8988T (cell line): ENCODE data around the gene ZSCAN22.
"Not testable (repeated sequence)": the region's sequence is repeated elsewhere in the genome, so short reads cannot be mapped to it uniquely, and the experiment has no call there.

ENCODE experiments used
- DNase-seq: peaks from one replicate; pipeline ENCODE4 v3.0.0; 2011

ZSCAN22 gene

DNA sequence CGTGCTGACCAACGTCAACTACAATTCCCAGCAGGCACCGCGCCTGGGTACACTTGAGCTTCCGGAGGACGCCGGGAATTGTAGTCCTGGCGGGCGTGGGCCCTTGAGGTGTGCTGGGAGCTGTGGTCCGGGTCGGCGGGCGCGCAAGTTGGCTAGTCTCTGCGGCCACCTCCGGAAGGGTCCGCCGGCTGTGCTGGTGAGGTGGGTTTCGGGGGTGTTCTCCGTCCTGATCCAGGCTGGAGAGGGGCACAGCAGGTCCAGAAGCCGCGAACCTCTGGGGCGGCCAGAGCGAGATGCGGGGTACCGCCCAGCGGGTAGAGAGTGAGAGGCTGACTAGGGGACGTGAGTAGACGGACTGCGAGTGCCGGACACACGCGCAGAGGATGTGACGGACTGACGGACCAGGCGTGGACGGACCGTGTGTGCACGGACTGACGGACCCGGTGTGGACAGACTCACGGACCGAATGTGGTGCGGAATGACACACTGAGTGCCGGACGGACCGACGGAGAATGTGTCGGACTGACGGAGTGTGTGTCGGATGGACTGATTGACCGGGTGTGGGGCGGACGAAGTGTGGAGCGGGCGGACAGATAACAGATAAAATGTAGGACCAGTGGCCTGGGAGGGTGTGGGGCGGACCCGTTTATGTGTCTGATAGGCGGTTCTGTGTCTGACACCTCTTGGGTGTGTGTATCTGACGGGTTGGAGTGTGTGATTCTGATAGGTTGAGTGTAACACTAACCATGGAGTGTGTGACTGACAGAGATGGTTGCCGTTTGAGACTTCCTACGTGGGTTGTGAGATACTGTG is at the start of gene ZSCAN22:
ZSCAN22 (plus strand) TSS at position 81 of the 813 bp plus-strand sequence. CDS start 7,809 bp downstream, outside the sequence.
- peak; percentile 81 for DNase-seq

GRCh38 chr19:58277197-58277596 is 49.6 kb upstream of the ZSCAN22 start:
- no peak for DNase-seq

DNA sequence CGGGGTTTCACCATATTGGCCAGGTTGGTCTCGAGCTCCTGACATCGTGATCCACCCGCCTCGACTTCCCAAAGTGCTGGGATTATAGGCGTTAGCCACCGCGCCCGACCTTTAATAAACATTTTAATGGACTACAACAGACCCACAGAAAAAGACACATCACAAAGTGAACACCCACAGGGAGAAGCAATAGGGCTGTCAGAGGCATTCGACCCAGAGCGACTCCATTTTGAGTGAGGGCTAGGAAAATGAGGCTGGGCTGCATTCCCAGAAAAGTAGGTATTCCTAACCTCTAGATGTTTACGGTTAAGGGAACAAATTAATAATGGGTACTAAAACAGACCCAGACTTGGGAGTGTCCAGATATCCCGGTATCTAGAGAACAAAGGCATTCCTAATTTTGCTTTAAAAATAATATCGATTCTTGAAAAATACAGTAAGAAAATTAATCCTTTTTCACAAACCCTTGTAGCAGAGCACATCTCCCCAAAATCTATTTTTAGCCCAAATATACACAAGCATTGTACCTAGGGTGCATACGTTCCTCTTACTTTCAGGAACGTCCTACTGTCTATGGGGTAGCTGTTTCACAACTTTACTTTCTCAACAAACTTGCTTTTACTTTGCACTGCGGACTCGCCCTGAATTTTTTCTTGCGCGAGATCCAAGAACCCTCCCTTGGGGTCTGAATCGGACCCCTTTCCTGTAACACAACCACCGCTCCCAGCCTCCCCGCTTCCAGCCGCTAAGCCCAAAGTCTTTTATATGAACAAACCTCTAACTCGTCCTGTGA is 48.9 kb upstream of the ZSCAN22 start:
- no peak for DNase-seq

DNA sequence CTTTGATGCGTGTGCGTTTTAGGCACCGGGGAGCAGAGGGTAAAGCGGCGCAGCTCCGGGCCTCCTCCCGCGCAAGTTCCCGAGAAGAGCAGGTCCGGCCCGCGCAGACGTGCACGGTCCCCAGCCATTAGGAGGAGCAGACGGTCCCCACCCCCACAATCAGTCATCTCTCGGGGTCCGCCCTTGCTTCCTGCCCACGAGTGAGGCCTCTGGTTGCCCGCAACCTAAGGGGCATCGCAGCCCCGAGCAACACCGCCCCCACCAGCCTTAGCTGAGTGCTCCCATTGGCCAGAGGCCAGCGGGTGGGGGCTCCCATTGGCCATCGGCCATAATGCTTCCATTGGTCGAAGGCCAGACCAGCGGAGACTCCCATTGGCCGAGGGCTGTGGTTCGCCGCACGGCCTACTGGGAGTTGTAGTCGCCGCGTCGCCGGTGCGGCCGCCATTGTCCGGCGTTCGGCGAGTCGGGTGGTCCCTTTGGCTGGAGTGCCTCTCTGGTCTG is 48.2 kb upstream of the ZSCAN22 start, which contains the start of gene ZNF8:
ZNF8 (plus strand) TSS at position 415 of the 501 bp plus-strand sequence. CDS start 127 bp downstream, outside the sequence.
- peak; percentile 83 for DNase-seq

- DNase-seq, result peak; percentile 22
These were observed 47.5 kb upstream of the ZSCAN22 start for GRCh38 chr19:58279042-58279924.

- DNase-seq, result no peak
These were observed 46.9 kb upstream of the ZSCAN22 start for GRCh38 chr19:58279925-58280316.

GRCh38 chr19:58284199-58284598 is 42.6 kb upstream of the ZSCAN22 start:
- DNase-seq, result no peak

- no peak for DNase-seq
These were observed 34.9 kb upstream of the ZSCAN22 start for GRCh38 chr19:58291943-58292342.

GRCh38 chr19:58294743-58295374 is 31.9 kb upstream of the ZSCAN22 start:
- no peak for DNase-seq

- no peak for DNase-seq
These were observed 30.7 kb upstream of the ZSCAN22 start for GRCh38 chr19:58296104-58296503.

DNA sequence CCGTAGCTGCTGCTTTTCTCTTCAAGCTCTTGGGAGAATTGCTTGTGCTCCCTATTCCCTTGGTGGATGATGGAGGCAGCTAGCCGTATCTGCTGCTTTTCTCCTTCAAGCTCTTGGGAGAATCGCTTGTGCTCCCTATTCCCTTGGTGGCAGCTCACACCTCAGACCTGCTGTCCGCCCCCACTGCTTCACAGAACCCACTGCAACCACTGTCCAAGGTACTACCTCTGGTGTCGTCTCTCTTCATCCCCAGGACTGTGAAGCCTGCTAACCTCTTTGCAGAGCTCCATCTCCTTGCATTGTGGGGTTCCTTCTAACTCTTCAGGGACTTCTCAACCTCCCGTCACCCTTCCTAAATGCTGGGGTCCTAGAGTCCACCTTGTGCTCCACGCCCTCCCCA is 26.2 kb upstream of the ZSCAN22 start:
- DNase-seq, result no peak

DNA sequence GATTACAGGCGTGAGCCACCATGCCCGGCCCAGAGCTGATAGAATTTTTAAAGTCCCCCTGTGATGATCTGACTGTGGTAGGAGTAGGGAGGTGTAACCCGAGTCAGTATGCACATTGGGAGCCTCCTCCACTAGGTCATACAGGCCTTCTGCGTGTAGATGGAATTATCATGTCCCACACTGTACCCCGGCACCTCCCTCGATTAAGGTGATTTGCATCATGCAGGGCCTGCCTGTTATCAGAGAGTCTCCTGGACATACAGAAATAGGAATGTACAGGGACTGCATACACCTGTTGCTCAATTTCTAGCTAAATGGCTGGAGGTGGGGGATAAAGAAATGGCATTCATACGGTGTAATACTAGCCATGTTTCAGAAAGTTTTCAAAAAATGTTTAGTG is 22.5 kb upstream of the ZSCAN22 start:
- DNase-seq, result no peak

- DNase-seq, result no peak
These were observed 22.1 kb upstream of the ZSCAN22 start for GRCh38 chr19:58304748-58305064.

- peak; percentile 77 for DNase-seq
These were observed 21.5 kb upstream of the ZSCAN22 start, which contains the start of gene ERVK3-1 for GRCh38 chr19:58305065-58305931. Gene ERVK3-1, plus strand, starts transcription at chr19:58305377. Its CDS starts 6,792 bp downstream, at chr19:58312169.

- DNase-seq, result no peak
These were observed 20.9 kb upstream of the ZSCAN22 start for GRCh38 chr19:58305932-58306323.

DNA sequence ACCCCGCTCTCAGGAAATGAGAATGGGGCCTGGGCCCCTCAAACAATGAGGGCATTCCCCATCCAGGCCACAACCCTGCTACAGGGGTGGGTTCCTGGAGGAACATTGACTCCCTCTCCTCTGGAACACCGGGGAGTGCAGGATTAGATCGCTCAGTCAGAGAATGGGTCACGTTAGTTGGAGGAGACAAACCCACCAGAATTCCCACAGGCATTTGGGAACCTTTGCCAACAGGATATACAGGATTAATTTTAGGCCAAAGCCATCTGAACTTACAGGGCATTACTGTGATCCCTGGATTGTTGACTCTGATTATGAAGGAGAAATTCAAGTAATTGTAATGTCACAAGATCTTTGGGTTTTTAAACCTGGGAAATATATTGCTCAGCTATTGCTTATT is 19.1 kb upstream of the ZSCAN22 start:
- no peak for DNase-seq

DNA sequence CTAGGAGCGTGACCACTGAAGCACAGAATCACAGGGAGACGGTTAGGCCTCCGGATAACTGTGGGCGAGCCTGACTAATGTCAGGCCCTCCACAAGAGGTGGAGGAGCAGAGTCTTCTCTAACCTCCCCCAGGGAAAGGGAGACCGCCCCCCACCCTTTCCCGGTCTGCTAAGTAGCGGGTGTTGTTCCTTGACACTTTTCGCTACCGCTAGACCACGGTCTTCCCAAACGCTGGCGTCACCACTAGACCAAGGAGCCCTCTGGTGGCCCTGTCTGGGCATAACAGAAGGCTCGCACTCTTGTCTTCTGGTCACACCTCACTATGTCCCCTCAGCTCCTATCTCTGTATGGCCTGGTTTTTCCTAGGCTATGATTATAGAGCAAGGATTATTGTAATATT is 16.1 kb upstream of the ZSCAN22 start:
- DNase-seq, result not testable (repeated sequence)

- no peak for DNase-seq
These were observed 15.4 kb upstream of the ZSCAN22 start for GRCh38 chr19:58311345-58311865.

GRCh38 chr19:58315580-58315979 is 11.2 kb upstream of the ZSCAN22 start:
- DNase-seq, result no peak

GRCh38 chr19:58317476-58318072 is 9.2 kb upstream of the ZSCAN22 start:
- no peak for DNase-seq

DNA sequence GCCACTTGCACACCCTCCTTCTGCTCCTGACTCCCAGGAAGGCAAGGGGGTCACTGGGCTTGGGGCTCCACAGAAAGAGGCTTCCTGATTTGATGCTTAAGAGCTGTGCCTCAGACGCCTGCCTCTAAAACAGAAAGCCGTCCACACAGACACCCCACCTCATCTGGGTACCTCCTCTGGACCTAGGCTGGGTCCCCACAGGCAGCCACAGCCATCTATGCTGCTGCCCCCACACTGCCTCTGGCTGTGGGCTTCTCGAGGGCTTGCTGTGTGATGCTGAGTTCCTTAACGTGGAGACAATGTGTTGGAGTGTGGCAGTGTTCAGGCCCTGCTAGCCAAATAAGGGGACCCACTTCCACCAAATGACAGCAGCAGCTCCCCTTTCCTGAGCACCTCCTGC is 8.5 kb upstream of the ZSCAN22 start:
- no peak for DNase-seq
